HG03565 (cell line): Measurements from ENCODE around the gene DUSP3.
"Not testable (repeated sequence)": the region's sequence is repeated elsewhere in the genome, so short reads cannot be mapped to it uniquely, and the experiment has no call there.

Source experiments
- ATAC-seq: cut with Tn5 transposase; IDR thresholded peaks from one replicate; pipeline ENCODE4 v1.9.1; 2021; ENCODE audit warnings: mild to moderate bottlenecking, moderate library complexity; ENCODE audit not compliant: unreplicated experiment

The DUSP3 gene

DNA sequence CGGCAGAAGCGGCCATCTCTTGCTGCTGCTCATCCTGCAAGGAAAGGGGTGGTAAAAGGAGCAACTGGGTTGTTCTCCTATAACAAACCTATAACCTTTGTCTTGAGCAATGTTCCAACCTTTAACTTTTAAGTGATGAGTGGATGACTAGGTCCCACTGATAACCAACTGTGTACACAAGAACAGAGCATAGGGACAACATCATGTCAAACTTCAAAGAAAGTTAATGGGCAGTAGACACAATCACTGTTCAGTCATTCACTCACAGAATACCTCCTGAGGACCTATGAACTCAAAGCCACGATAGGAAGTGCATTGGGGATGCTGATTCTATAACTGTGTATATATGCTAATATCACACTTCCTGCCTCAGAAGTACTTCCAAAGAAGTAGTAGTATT is 23.1 kb upstream of the DUSP3 start:
- ATAC-seq = no peak

DNA sequence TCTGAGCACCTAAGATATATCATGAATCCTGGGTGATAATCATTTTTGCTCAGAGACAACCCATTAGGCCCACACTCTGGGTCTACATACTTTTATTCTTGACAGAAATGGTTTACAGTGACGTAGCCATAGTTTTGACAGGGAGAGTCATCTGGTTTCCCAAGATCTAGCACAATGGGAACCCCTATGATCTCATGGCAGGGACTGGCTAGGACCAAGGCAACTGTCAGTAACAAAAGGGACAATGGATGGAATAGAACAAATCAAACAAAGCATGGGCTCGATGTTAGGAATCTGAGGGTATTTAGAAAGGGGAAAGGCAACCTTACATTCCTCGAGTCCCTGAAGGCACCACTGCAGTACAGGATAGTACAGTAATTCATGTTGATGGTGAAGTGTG is 22.0 kb upstream of the DUSP3 start:
- no peak for ATAC-seq

DNA sequence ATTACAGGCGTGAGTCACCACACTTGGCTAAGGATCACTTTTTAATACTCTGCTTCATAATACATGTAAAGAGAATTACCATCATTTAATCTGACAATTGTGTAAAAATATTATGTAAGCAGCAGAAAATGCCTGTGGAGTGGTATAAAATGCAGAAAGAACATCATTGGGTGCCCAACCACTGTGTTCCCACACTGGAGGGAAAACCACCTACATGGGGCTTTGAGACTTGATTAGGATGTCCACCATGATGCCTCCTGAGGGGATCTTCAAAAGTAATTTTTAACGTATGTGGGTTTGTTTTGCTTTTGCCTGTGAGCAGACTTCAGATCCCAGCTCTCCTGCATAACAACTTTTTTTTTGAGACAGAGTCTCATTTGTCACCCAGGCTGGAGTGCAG is 20.3 kb upstream of the DUSP3 start:
- no peak for ATAC-seq

DNA sequence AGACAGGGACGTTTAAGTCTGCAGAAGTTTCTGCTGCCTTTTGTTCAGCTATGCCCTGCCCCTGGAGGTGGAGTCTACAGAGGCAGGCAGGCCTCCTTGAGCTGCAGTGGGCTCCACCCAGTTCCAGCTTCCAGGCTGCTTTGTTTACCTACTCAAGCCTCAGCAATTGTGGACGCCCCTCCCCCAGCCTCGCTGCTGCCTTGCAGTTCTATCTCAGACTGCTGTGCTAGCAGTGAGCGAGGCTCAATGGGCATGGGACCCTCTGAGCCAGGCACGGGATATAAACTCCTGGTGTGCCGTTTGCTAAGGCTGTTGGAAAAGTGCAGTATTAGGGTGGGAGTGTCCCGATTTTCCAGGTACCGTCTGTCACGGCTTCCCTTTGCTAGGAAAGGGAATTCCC is 19.2 kb upstream of the DUSP3 start:
- not testable (repeated sequence) for ATAC-seq

DNA sequence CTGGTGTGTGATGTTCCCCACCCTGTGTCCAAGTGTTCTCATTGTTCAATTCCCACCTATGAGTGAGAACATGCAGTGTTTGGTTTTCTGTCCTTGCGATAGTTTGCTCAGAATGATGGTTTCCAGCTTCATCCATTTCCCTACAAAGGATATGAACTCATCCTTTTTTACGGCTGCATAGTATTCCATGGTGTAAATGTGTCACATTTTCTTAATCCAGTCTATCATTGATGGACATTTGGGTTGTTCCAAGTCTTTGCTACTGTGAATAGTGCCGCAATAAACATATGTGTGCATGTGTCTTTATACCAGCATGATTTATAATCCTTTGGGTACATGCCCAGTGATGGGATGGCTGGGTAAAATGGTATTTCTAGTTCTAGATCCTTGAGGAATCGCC is 13.9 kb upstream of the DUSP3 start:
- not testable (repeated sequence) for ATAC-seq

- ATAC-seq = no peak
These were observed 12.8 kb upstream of the DUSP3 start for GRCh38 chr17:43791589-43791988.

DNA sequence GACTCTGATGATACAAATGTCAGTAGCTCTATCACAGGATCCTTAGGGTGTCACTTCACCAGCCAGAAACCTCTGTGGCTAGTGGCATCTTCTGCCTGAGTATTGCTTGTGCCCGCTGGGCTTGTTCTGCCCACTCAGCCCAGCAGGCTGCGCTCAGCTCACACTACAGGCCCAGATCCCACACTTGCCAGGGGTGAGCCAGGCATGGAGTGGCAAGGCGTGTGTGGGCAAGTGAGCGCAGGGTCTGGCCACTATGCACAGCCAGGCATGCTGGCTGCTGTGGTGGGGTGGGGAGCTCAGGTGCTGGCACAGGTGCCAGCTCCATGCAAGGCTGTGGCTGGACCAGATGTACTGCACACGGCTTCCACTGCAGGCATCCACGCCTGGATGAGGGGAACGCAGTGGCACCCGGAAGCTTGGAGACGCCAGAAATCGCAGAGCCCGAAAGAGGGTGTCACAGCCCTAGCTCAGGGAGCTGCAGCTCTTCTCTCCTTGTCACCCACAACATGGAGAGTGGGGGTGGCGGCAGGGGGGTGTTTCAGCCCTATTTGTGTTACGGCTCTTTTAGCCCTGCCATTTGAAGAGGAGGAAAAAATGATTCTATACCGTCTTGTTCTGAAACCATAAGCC is 11.6 kb upstream of the DUSP3 start:
- ATAC-seq = no peak

GRCh38 chr17:43789482-43789881 is 10.7 kb upstream of the DUSP3 start:
- no peak for ATAC-seq

DNA sequence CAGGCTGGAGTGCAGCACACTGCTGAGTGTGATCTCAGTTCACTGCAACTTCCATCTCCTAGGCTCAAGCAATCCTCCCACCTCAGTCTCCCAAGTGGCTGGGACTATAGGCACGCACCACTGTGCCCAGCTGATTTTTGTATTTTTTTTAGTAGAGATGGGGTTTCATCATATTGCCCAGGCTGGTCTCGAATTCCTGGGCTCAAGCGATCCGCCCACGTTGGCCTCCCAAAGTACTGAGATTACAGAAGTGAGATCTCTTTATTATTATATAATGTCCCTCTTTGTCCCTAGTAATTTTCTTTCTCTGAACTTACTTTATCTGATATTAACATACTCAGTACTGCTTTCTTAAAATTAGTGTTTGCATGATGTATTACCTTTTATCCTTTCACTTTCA is 9.8 kb upstream of the DUSP3 start:
- ATAC-seq = no peak

- no peak for ATAC-seq
These were observed 9.0 kb upstream of the DUSP3 start for GRCh38 chr17:43787728-43788127.

GRCh38 chr17:43784628-43785101 is 5.9 kb upstream of the DUSP3 start:
- no peak for ATAC-seq

DNA sequence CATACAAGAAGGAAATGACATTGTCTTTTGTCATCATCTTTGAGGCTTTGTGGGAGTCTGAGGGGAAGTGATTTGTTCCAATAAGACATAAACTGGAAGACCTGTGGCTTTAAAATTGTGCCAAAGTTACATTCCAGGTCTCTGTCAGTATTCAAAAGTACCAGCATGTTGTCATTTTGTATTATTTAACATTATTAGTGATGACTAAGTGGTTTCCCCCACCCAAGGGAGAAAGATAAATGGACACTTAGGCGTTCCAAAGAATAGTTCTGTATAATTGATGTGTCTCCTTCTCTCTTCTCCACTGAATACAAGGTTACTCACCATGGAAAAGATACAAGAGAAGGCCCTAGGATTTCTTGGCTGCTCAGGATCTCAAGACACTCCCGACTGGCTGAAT is 5.3 kb upstream of the DUSP3 start:
- ATAC-seq = no peak

GRCh38 chr17:43782913-43783680 is 4.3 kb upstream of the DUSP3 start:
- ATAC-seq = no peak

- ATAC-seq = no peak
These were observed 1.4 kb upstream of the DUSP3 start, which contains the start of gene CFAP97D1 for GRCh38 chr17:43780135-43780534. Gene CFAP97D1 (plus strand): TSS chr17:43780435. CDS start chr17:43780463, 28 bp downstream.

- ATAC-seq = peak; percentile 8
These were observed 658 bp upstream of the DUSP3 start for GRCh38 chr17:43779145-43780125.

DNA sequence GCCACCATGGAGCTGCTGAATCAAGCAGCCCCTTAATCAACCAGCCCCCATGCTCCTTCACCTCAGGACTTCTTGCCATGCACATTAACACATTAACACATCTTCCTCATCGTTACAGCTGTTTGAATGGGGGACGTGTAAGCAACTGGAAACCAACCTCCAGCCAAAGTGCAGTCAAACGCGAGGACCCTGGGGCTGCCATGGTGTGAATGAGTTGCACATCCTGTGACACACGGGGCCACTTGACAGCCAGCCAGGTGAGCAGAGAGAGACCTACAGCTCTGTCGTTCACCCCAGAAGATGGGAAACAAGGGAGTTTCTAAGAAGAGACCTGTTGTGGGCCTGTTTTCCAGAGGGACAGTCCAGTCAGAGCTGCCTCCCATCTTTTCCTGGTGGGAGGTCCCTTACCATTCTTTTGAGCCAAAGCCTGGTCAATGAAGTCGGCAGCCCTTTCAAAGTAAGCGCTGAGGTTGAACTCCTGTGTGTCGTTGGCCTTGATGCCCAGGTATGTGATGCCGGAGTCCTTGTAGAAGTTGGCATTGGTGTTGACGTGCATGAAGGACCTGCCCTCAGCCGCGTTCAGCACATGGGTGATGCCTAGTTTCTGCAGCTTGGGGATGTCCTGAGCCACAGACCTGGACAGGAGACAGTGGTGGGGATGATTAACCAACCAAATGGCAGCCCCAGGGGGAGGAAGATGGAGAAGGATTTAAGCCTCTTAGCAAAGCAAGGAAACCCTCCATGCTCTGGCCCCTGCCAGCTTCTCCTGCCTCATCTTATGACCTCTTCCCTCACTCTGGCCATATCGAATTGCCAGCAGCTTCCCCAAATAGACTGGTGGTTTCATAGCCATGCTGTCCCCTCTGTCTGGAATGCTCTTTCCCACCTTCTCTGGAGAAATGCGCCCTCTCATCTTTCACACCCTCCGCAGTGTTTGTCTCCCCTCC is 4.2 kb downstream of the DUSP3 start:
- no peak for ATAC-seq

- ATAC-seq = no peak
These were observed 5.7 kb downstream of the DUSP3 start for GRCh38 chr17:43772877-43773648.

GRCh38 chr17:43771463-43771862 is 7.3 kb downstream of the DUSP3 start:
- no peak for ATAC-seq

DNA sequence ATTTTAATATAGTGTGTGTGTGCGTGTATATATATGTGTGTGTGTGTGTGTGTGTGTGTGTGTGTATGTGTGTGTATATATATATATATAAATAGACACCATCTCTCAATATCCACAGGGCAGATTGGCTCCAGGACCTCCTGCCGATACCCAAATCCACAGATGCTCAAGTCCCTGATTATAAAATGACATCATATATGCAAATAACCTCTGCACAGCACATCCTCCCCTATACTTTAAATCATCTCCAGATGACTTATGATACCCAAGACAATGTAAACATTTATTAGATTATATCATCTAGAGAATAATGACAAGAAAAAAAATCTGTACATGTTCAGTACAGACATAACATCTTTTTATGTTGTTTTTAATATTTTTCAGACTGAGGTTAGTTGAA is 7.8 kb downstream of the DUSP3 start:
- no peak for ATAC-seq
